GM12891 (cell line): ENCODE data around the gene BICC1.

Experiments
- POLR2A ChIP-seq: IDR thresholded peaks from 2 replicates; pipeline ENCODE4 v1.6.1; 2011; ENCODE audit warnings: low read depth, low read length, control low read depth
- POLR2AphosphoS5 ChIP-seq: IDR thresholded peaks from 2 replicates; pipeline ENCODE4 v1.6.1; 2011; ENCODE audit warnings: low read depth, low read length, control low read depth
- SPI1 ChIP-seq: IDR thresholded peaks from 2 replicates; pipeline ENCODE4 v1.6.1; 2011; ENCODE audit warnings: low read depth, low read length, control low read depth
- TAF1 ChIP-seq: IDR thresholded peaks from 2 replicates; pipeline ENCODE4 v1.6.1; 2011; ENCODE audit warnings: low read depth, low read length, control low read depth

DNA sequence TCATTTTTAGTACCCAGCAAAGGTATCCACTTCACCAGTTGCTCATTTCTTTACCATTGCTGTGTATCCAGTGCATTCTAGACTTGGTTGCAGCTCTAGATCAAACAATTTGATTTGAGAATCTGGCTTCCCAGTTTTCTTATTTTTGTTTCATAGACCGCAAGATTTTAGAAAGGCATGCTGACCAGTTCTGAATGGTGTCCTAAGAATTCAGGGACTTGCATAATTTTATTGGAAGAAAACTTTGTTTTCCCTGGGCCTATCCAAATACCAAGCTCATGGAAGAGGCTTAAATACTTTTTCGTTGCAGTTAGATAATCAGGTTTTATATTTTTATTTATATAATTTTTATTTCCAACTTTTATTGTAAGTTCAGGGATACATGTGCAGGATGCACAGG lies 58.3 kb downstream of the BICC1 start:
- TF ChIP-seq POLR2AphosphoS5 (no peak), POLR2A (no peak), SPI1 (no peak), TAF1 (no peak)
